ENCODE results near the gene RFX1. TPM values are rescaled to one million over a fixed set of nuclear protein-coding genes. Genes with fewer than 3 reads are reported as not detected.

Gene RFX1
- total RNA-seq, 1 experiment from 2014 or later = 20.4 TPM

GRCh38 chr19:13992025-13992424 is 14.1 kb downstream of the RFX1 start:
- peaks cover 8% of the 10 kb centered on the region for H3K36me3 Mint-ChIP-seq
- DNase-seq (ENCODE audit: low spot score) (no peak), ATAC-seq (no peak)
- H3K27ac Mint-ChIP-seq = no peak overlapping the region
- ChIA-PET POLR2A (no interaction called here), CTCF (interaction anchor here (2.2 to 2.5 kb wide), 2 partner anchors 40 to 67 kb away, joined by 9 to 11 read pairs; partner anchors contain the start of gene IL27RA)
- H3K9me3 Mint-ChIP-seq = no peaks in the 10 kb centered on the region
- peaks cover 32% of the 10 kb centered on the region for H3K4me1 Mint-ChIP-seq
- no peaks in the 10 kb centered on the region for H3K27me3 Mint-ChIP-seq (ENCODE audit: low read depth)
- H3K4me3 Mint-ChIP-seq = no peak overlapping the region
- peak; percentile 75; the same call in 1 of the 2 replicates for TF ChIP-seq ZNF121 (CRISPR knock-in tag; IDR thresholded peaks at IDR 0.05)
- TF ChIP-seq SP1 (CRISPR knock-in tag; conservative IDR thresholded peaks at IDR 0.05) = no peak

DNA sequence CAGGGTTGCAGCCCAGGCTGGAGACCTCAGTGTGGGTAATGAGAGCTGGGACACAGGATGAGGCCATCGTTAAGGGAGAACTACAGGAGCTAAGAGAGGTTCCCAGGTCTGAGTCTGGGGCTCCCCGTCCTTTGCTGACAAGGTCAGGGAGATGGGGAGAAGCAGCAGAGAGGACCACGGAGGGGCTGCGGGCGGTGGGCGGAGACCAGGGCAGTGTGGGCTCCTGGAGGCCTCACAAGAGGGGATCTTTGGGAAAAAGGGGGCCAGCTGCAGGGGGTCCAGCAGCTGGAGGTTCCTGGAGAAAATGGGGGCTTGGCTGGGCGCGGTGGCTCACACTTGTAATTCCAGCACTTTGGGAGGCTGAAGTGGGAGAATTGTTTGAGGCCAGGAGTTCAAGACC is 16.0 kb downstream of the RFX1 start:
- peaks cover 8% of the 10 kb centered on the region for H3K36me3 Mint-ChIP-seq
- no peaks in the 10 kb centered on the region for H3K9me3 Mint-ChIP-seq
- no peaks in the 10 kb centered on the region for H3K27me3 Mint-ChIP-seq (ENCODE audit: low read depth)
- H3K27ac Mint-ChIP-seq = peak overlapping the region; percentile 73
- ATAC-seq (no peak), DNase-seq (ENCODE audit: low spot score) (no peak)
- TF ChIP-seq IRF1 (CRISPR knock-in tag; IDR thresholded peaks at IDR 0.05) (no peak), NFE2L1 (CRISPR knock-in tag; IDR thresholded peaks at IDR 0.05) (no peak), CBFB (CRISPR knock-in tag; IDR thresholded peaks at IDR 0.05; ENCODE audit: low read depth) (no peak), GTF2I (CRISPR knock-in tag; conservative IDR thresholded peaks at IDR 0.05) (no peak), AR (CRISPR knock-in tag; IDR thresholded peaks at IDR 0.05) (no peak), MXD4 (CRISPR knock-in tag; IDR thresholded peaks at IDR 0.05; ENCODE audit: borderline replicate concordance) (no peak), FOXK1 (CRISPR knock-in tag; IDR thresholded peaks at IDR 0.05) (no peak), NR3C1 (CRISPR knock-in tag; conservative IDR thresholded peaks at IDR 0.05; ENCODE audit: low read depth) (no peak), ZBTB43 (CRISPR knock-in tag; IDR thresholded peaks at IDR 0.05) (no peak), ZNF219 (CRISPR knock-in tag; IDR thresholded peaks at IDR 0.05; ENCODE audit: borderline replicate concordance) (no peak), CDX4 (CRISPR knock-in tag; IDR thresholded peaks at IDR 0.05; ENCODE audit: borderline replicate concordance) (no peak), JUN (CRISPR knock-in tag; IDR thresholded peaks at IDR 0.05) (no peak)
- TF ChIP-seq, protein P1, sequence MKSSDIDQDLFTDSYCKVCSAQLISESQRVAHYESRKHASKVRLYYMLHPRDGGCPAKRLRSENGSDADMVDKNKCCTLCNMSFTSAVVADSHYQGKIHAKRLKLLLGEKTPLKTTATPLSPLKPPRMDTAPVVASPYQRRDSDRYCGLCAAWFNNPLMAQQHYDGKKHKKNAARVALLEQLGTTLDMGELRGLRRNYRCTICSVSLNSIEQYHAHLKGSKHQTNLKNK (CRISPR knock-in tag; IDR thresholded peaks at IDR 0.05) = no peak
- TF ChIP-seq, protein P2, sequence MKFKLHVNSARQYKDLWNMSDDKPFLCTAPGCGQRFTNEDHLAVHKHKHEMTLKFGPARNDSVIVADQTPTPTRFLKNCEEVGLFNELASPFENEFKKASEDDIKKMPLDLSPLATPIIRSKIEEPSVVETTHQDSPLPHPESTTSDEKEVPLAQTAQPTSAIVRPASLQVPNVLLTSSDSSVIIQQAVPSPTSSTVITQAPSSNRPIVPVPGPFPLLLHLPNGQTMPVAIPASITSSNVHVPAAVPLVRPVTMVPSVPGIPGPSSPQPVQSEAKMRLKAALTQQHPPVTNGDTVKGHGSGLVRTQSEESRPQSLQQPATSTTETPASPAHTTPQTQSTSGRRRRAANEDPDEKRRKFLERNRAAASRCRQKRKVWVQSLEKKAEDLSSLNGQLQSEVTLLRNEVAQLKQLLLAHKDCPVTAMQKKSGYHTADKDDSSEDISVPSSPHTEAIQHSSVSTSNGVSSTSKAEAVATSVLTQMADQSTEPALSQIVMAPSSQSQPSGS (CRISPR knock-in tag; IDR thresholded peaks at IDR 0.05; ENCODE audit: borderline replicate concordance, low read depth) = no peak
- POLR2A ChIA-PET = interaction anchor here (1.6 kb wide), 1 partner anchor 12 kb away, joined by 7 read pairs; no protein-coding TSS in a partner anchor
- H3K4me3 Mint-ChIP-seq = no peak overlapping the region
- CTCF ChIA-PET = interaction anchor here (1.1 to 3.4 kb wide), 4 partner anchors 11 to 69 kb away, joined by 5 to 22 read pairs (median 13); no protein-coding TSS in a partner anchor
- peaks cover 47% of the 10 kb centered on the region for H3K4me1 Mint-ChIP-seq
